ENCODE data around the gene HCN4. TPM values are rescaled to one million over a fixed set of nuclear protein-coding genes. Genes with fewer than 3 reads are reported as not detected.
A peak's percentile ranks its signal among the peaks of the same experiment; 100 is the strongest.

The HCN4 gene
- total RNA-seq, 2 experiments from 2014 or later: not detected

DNA sequence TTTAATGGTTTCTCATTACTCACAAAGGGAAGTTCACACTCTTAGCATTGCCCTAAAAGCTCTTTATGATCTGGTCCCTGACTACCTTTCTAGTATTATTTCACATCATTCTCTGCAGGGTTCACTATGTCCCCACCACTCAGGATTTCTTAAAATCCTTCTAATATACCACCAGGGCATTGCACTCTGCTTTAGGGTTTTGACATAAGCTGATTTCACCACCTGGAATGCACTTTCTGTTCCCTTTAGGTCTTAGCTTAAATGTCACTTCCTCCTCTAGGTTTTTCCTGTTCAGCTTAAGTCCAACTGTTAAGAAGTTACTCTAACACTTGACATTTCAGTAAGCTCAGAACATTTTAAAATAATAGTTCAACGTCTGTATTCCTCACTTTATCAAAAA is 81.7 kb downstream of the HCN4 start:
- ChIA-PET POLR2A (no interaction called here), CTCF (interaction anchor here (0.9 to 2.3 kb wide), 3 partner anchors 13 to 349 kb away, joined by 3 to 8 read pairs (median 5); no protein-coding TSS in a partner anchor)
- no peak for DNase-seq
- Mint-ChIP-seq H3K4me1 (ENCODE audit: low read depth) (peaks cover 13% of the 10 kb centered on the region), H3K36me3 (peaks cover 15% of the 10 kb centered on the region), H3K27me3 (no peaks in the 10 kb centered on the region), H3K4me3 (no peak overlapping the region), H3K27ac (no peak overlapping the region), H3K9me3 (no peaks in the 10 kb centered on the region)
- intact Hi-C loops (cut with micrococcal nuclease): loop anchor here (10.0 kb wide), 1 partner anchor 348 kb away; the partner anchor contains the start of gene NPTN

GRCh38 chr15:73286311-73286710 is 82.4 kb downstream of the HCN4 start:
- CTCF ChIA-PET: interaction anchor here (0.9 to 2.3 kb wide), 4 partner anchors 12 to 414 kb away, joined by 3 to 8 read pairs (median 4); no protein-coding TSS in a partner anchor

GRCh38 chr15:73284090-73284716 is 84.6 kb downstream of the HCN4 start:
- intact Hi-C loops (cut with micrococcal nuclease): loop anchor here (10.0 kb wide), 1 partner anchor 351 kb away; the partner anchor contains the start of gene NPTN
- Mint-ChIP-seq H3K4me3 (no peak overlapping the region), H3K9me3 (no peaks in the 10 kb centered on the region), H3K27me3 (no peaks in the 10 kb centered on the region), H3K27ac (no peak overlapping the region), H3K4me1 (ENCODE audit: low read depth) (peaks cover 13% of the 10 kb centered on the region), H3K36me3 (peaks cover 15% of the 10 kb centered on the region)
- POLR2A ChIA-PET: no interaction called here
- no peak for DNase-seq
- CTCF ChIA-PET: interaction anchor here (0.7 to 2.1 kb wide), 2 partner anchors 352 to 421 kb away, joined by 3 to 8 read pairs (median 6); no protein-coding TSS in a partner anchor

More at GRCh38 chr15:73286311-73286710, 82.4 kb downstream of the HCN4 start:
- Mint-ChIP-seq H3K27me3 (no peaks in the 10 kb centered on the region), H3K27ac (no peak overlapping the region), H3K4me1 (ENCODE audit: low read depth) (peaks cover 13% of the 10 kb centered on the region), H3K36me3 (peaks cover 15% of the 10 kb centered on the region), H3K4me3 (no peak overlapping the region), H3K9me3 (no peaks in the 10 kb centered on the region)
- no peak for DNase-seq
- intact Hi-C loops (cut with micrococcal nuclease): loop anchor here (10.0 kb wide), 1 partner anchor 348 kb away; the partner anchor contains the start of gene NPTN
- POLR2A ChIA-PET: no interaction called here

GRCh38 chr15:73283366-73283962 is 85.3 kb downstream of the HCN4 start:
- H3K27ac Mint-ChIP-seq: no peak overlapping the region
- peaks cover 9% of the 10 kb centered on the region for H3K36me3 Mint-ChIP-seq
- ChIA-PET POLR2A (no interaction called here), CTCF (interaction anchor here (0.6 to 2.5 kb wide), 5 partner anchors 9 to 422 kb away, joined by 3 to 14 read pairs (median 4); no protein-coding TSS in a partner anchor)
- peaks cover 13% of the 10 kb centered on the region for H3K4me1 Mint-ChIP-seq (ENCODE audit: low read depth)
- H3K4me3 Mint-ChIP-seq: no peak overlapping the region
- no peaks in the 10 kb centered on the region for H3K9me3 Mint-ChIP-seq
- no peak for DNase-seq
- intact Hi-C loops (cut with micrococcal nuclease): loop anchor here (10.0 kb wide), 1 partner anchor 351 kb away; the partner anchor contains the start of gene NPTN
- no peaks in the 10 kb centered on the region for H3K27me3 Mint-ChIP-seq

DNA sequence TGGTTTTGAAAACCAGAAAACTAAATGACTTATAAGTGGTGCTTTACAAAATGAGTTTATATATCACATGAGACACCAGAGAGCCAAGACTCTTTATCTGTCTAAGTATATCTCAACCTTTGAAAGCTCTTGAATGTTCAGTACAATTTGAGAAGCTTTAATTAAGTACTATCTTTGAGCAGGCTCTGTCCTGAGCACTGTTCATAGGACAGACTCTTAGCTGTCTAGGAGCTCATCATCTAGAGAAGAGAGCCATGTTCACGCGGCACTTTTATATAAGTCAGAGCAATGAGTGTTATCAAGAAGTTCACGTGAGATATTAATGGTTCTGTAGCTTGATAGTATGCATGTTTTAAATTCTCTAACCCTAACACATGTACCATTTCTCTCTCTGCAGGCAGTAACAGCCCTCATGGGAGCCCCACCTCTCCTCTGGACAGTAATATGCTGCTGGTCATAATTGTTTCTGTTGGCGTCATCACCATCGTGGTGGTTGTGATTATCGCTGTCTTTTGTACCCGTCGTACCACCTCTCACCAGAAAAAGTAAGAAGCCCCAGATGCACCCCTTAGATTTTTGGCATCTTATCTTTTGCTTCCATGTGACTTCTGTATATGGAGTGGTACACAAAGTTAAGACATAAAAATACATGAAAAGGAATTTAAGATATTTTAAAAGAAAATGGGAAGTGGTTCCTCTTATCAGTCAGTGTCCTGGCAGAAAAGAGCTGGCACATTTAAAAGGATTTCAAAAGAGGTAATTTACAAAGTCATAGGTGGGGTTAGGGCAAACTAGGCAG is 86.0 kb downstream of the HCN4 start:
- Mint-ChIP-seq H3K9me3 (no peaks in the 10 kb centered on the region), H3K27ac (no peak overlapping the region), H3K4me1 (ENCODE audit: low read depth) (peaks cover 13% of the 10 kb centered on the region), H3K36me3 (peaks cover 4% of the 10 kb centered on the region), H3K27me3 (no peaks in the 10 kb centered on the region), H3K4me3 (no peak overlapping the region)
- DNase-seq: no peak
- CTCF ChIA-PET: interaction anchor here (0.6 to 2.5 kb wide), 6 partner anchors 9 to 423 kb away, joined by 3 to 14 read pairs (median 6); no protein-coding TSS in a partner anchor
- POLR2A ChIA-PET: no interaction called here
- intact Hi-C loops (cut with micrococcal nuclease): loop anchor here (10.0 kb wide), 1 partner anchor 352 kb away; the partner anchor contains the start of gene NPTN

GRCh38 chr15:73275862-73276261 is 92.9 kb downstream of the HCN4 start:
- ChIA-PET POLR2A (no interaction called here), CTCF (interaction anchor here (0.9 to 8.2 kb wide), 6 partner anchors 10 to 38 kb away, joined by 3 to 73 read pairs (median 18); no protein-coding TSS in a partner anchor)
- intact Hi-C loops (cut with micrococcal nuclease): no loop called here
- peaks cover 4% of the 10 kb centered on the region for H3K4me1 Mint-ChIP-seq (ENCODE audit: low read depth)
- H3K36me3 Mint-ChIP-seq: peaks cover 3% of the 10 kb centered on the region
- H3K27ac Mint-ChIP-seq: no peak overlapping the region
- no peaks in the 10 kb centered on the region for H3K27me3 Mint-ChIP-seq
- H3K9me3 Mint-ChIP-seq: no peaks in the 10 kb centered on the region
- no peak overlapping the region for H3K4me3 Mint-ChIP-seq
- DNase-seq: no peak

GRCh38 chr15:73273181-73274002 is 95.4 kb downstream of the HCN4 start:
- intact Hi-C loops (cut with micrococcal nuclease): loop anchor here (1.0 kb wide), 1 partner anchor 32 kb away; no protein-coding TSS in a partner anchor
- Mint-ChIP-seq H3K4me3 (no peak overlapping the region), H3K36me3 (peaks cover 2% of the 10 kb centered on the region), H3K27ac (no peak overlapping the region), H3K9me3 (no peaks in the 10 kb centered on the region), H3K4me1 (ENCODE audit: low read depth) (peaks cover 4% of the 10 kb centered on the region), H3K27me3 (no peaks in the 10 kb centered on the region)
- ChIA-PET POLR2A (no interaction called here), CTCF (interaction anchor here (0.7 to 8.2 kb wide), 23 partner anchors 9 to 552 kb away, joined by 3 to 73 read pairs (median 5); no protein-coding TSS in a partner anchor)
- peak; percentile 60 for DNase-seq

GRCh38 chr15:73270366-73271097 is 98.2 kb downstream of the HCN4 start:
- ChIA-PET CTCF (interaction anchor here (1.0 to 8.2 kb wide), 3 partner anchors 26 to 33 kb away, joined by 4 to 73 read pairs (median 29); no protein-coding TSS in a partner anchor), POLR2A (no interaction called here)
- DNase-seq: no peak
- Mint-ChIP-seq H3K27ac (no peak overlapping the region), H3K4me3 (no peak overlapping the region), H3K9me3 (no peaks in the 10 kb centered on the region), H3K27me3 (no peaks in the 10 kb centered on the region), H3K4me1 (ENCODE audit: low read depth) (peaks cover 4% of the 10 kb centered on the region), H3K36me3 (peaks cover 2% of the 10 kb centered on the region)
- intact Hi-C loops (cut with micrococcal nuclease): no loop called here
